ENCODE data around the gene COX5B.

GRCh38 chr2:97656129-97656755 lies 10.4 kb downstream of the COX5B start:
- TF ChIP-seq CTCF (IDR thresholded peaks at IDR 0.05) = no peak
- no peak for TF ChIP-seq EZH2 (IDR thresholded peaks at IDR 0.05)
- TF ChIP-seq EZH2phosphoT487 (IDR thresholded peaks at IDR 0.05) = no peak

Measured in neural progenitor cell (in vitro differentiated cells).